SH-SY5Y (cell line): ENCODE measurements around the gene TRNT1.

Experiments used
- GATA2 ChIP-seq: IDR thresholded peaks from 2 replicates; pipeline ENCODE4 v1.6.1; 2011; ENCODE audit warnings: mild to moderate bottlenecking, low read depth, low read length
- GATA3 ChIP-seq: IDR thresholded peaks from 2 replicates; pipeline ENCODE4 v1.6.1; 2011; ENCODE audit warnings: low read depth, mild to moderate bottlenecking, low read length, moderate library complexity

DNA sequence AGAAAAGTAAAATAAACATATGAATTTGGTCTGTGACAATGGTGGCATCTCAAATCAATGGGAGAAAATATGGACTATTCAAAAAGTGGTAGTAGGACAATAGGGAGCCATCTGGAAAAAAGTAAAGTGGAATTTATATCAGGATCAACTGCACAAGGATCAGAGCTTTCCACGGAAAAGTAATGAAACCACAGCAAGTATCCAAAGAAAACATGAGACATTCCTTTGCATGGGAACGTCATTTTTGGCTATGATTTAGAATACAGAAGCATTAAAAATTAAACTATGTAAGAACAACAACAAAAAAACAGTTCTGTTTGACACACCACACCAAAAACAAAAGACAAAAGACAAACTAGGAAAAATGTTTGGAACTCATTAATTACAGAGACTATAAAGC lies 34.1 kb downstream of the TRNT1 start:
- TF ChIP-seq GATA2 (no peak), GATA3 (no peak)
